ENCODE measurements around the gene GLT8D1. TPM values are rescaled to one million over a fixed set of nuclear protein-coding genes. Genes with fewer than 3 reads are reported as not detected.

GLT8D1 gene
- total and polyA plus RNA-seq, 4 experiments from 2014 or later: 49.7 to 68.8 (median 55.5) TPM

GRCh38 chr3:52697632-52697965 lies 8.0 kb downstream of the GLT8D1 start:
- Histone ChIP-seq H3K27ac (ENCODE audit: low read depth, low read length) (no peak overlapping the region), H3K27me3 (ENCODE audit: insufficient read depth, low read length) (no peaks in the 10 kb centered on the region), H3K4me3 (ENCODE audit: low read length in 2 of 2) (no peak overlapping the region), H3K4me1 (ENCODE audit: insufficient read depth, low read length) (no peaks in the 10 kb centered on the region), H3K36me3 (ENCODE audit: insufficient read depth, low read length) (peaks cover 55% of the 10 kb centered on the region), H3K9me3 (ENCODE audit: control insufficient read depth in 1 of 2, low read length in 2 of 2) (no peaks in the 10 kb centered on the region)
- intact Hi-C loops (cut with micrococcal nuclease): no loop called here
- H3K9me3 Mint-ChIP-seq: no peaks in the 10 kb centered on the region
- POLR2A ChIA-PET (ENCODE audit: partially characterized antibody): interaction anchor here (3.0 kb wide), 1 partner anchor 8 kb away, joined by 11 read pairs; the partner anchor contains the start of genes GLT8D1 and SPCS1
- peak overlapping the region in 5 of 7 donors; percentile 15 to 64 (median 63) for H3K27ac Mint-ChIP-seq
- H3K27me3 Mint-ChIP-seq: no peaks in the 10 kb centered on the region
- no peak overlapping the region for H3K4me3 Mint-ChIP-seq
- H3K36me3 Mint-ChIP-seq: peaks cover 26 to 58% of the 10 kb centered on the region in 2 donors
- CTCF ChIA-PET (ENCODE audit: partially characterized antibody): no interaction called here
- DNase-seq: no peak
- peaks cover 1 to 15% (median 6%) of the 10 kb centered on the region in 4 donors for H3K4me1 Mint-ChIP-seq

DNA sequence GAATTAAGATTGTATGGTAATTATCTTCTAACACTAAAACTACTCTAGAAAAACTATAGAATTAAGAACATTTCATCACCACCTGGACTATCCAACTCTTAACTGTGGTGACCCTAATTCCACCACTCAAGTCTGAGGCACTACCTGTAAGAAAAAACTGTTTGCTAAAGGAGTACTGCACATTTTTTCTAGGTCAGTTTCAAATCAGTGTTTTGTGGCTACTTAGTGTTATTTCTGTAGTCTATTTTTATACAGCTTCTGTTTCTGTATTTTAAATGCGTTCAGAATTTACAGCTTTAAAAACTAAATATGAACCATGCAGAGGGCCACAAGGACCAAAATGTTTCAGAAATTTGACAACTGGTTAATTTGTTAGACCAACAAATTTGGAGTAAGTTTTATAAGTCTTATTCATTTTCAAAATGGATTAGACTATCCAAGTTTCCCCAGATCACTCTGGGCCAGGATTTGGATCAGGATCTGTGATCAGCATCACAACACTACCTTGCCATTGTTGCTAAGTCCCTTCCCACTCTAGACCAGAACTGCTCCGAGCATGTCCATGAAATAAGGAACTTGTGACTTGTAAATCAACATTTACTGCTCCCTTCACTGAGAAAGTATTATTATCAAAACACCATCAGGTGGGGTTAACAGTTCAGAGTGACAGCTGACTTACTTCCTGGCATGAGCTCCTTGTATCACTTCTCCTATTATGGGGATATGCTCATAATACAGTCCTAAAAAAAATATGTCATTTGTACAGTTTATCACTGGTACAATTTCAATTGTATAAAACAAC lies 8.6 kb downstream of the GLT8D1 start:
- H3K4me1 Mint-ChIP-seq: peaks cover 1 to 15% (median 6%) of the 10 kb centered on the region in 4 donors
- no peak overlapping the region for H3K4me3 ChIP-seq (ENCODE audit: low read length in 2 of 2)
- H3K9me3 ChIP-seq (ENCODE audit: control insufficient read depth in 1 of 2, low read length in 2 of 2): no peaks in the 10 kb centered on the region
- CTCF ChIA-PET (ENCODE audit: partially characterized antibody): no interaction called here
- no peak overlapping the region for H3K4me3 Mint-ChIP-seq
- peaks cover 61% of the 10 kb centered on the region for H3K36me3 ChIP-seq (ENCODE audit: insufficient read depth, low read length)
- H3K4me1 ChIP-seq (ENCODE audit: insufficient read depth, low read length): no peaks in the 10 kb centered on the region
- H3K27me3 ChIP-seq (ENCODE audit: insufficient read depth, low read length): no peaks in the 10 kb centered on the region
- POLR2A ChIA-PET (ENCODE audit: partially characterized antibody): interaction anchor here (1.9 to 3.0 kb wide), 2 partner anchors 9 to 10 kb away, joined by 6 to 11 read pairs; partner anchors contain the start of genes GLT8D1, GNL3 and SPCS1
- peaks cover 27 to 62% of the 10 kb centered on the region in 2 donors for H3K36me3 Mint-ChIP-seq
- intact Hi-C loops (cut with micrococcal nuclease): no loop called here
- DNase-seq: no peak
- no peaks in the 10 kb centered on the region for H3K9me3 Mint-ChIP-seq
- peak overlapping the region in 5 of 7 donors; percentile 15 to 64 (median 63) for H3K27ac Mint-ChIP-seq
- H3K27ac ChIP-seq (ENCODE audit: low read depth, low read length): no peak overlapping the region
- H3K27me3 Mint-ChIP-seq: no peaks in the 10 kb centered on the region

DNA sequence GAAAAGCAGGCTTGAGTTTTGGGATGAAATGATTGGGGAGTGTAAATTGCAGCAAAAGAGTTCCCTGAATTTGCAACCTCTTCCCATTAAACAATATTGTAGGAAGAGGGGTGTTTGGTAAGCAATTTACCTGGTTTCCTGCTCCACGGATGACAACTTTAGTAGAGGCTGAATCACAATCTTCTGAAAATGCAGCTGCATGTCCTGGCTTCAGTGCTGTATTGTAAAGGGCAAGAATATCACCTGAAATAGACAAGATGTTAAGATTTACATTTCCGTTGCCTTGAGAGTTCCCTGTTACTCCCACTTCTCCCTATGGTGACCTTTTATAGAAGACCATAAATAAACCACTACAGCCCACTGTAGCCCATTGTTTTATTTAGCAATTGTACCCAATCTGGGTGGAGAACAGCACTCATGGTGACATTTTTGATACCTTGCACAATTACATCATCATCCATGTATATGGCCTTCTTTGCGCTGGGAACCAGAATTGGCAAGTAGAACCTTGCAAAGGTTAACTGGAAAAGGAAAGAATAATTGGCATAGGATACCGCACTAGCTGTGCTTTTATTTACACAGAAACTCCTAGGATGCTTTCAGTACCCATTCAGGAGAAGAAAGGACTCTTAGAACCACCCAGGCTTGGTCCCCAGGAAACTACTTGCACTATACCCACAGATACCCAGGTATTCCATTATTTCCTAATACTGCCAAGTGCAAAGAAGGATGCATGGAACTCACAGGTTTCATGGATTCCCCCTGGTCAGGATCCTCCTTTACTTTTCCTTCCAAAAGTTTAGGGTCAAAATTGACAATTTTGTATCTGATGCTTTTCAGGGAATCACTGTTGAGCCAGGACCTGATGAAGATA lies 9.6 kb downstream of the GLT8D1 start:
- peaks cover 68% of the 10 kb centered on the region for H3K36me3 ChIP-seq (ENCODE audit: insufficient read depth, low read length)
- no peaks in the 10 kb centered on the region for H3K9me3 ChIP-seq (ENCODE audit: control insufficient read depth in 1 of 2, low read length in 2 of 2)
- Mint-ChIP-seq H3K4me3 (no peak overlapping the region), H3K27ac (peak overlapping the region in 1 of 7 donors; percentile 65), H3K4me1 (peaks cover 1 to 15% (median 6%) of the 10 kb centered on the region in 4 donors), H3K27me3 (no peaks in the 10 kb centered on the region), H3K36me3 (peaks cover 32 to 70% of the 10 kb centered on the region in 2 donors), H3K9me3 (no peaks in the 10 kb centered on the region)
- intact Hi-C loops (cut with micrococcal nuclease): no loop called here
- H3K4me3 ChIP-seq (ENCODE audit: low read length in 2 of 2): no peak overlapping the region
- no peaks in the 10 kb centered on the region for H3K27me3 ChIP-seq (ENCODE audit: insufficient read depth, low read length)
- H3K27ac ChIP-seq (ENCODE audit: low read depth, low read length): no peak overlapping the region
- CTCF ChIA-PET (ENCODE audit: partially characterized antibody): no interaction called here
- POLR2A ChIA-PET (ENCODE audit: partially characterized antibody): interaction anchor here (1.9 to 3.0 kb wide), 2 partner anchors 9 to 10 kb away, joined by 6 to 11 read pairs; partner anchors contain the start of genes GLT8D1, GNL3 and SPCS1
- DNase-seq: no peak
- H3K4me1 ChIP-seq (ENCODE audit: insufficient read depth, low read length): no peaks in the 10 kb centered on the region

DNA sequence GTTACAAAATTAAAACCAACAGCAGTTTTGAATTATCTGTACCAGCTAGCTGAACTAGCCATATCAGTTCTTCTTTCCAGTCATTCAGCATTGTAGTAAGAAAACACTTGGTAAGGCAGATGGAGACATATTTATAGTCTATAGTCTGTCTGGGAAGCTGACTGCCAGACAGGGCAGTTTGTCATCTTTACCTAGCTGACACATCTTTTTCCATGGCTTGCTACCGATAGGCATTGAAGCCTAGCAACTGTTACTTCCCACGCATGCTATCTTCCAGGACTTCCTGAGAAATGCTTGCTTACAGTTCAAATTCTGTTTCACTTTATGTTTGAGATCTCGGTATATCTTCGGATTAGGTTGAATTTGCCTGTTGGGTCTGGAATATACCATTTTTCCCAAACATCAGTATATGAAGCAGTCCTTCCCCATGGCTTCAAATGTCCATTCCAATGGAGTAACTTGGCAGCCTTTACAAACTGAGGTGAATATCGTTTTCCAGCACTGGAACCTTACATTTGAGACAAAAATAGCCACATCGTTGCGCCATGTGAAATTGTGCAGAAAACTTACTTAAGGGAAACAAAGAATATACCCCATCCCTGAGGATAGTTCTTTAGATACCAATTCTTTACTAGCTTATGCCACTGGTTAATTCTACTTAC lies 10.9 kb downstream of the GLT8D1 start:
- Histone ChIP-seq H3K27me3 (ENCODE audit: insufficient read depth, low read length) (no peaks in the 10 kb centered on the region), H3K4me3 (ENCODE audit: low read length in 2 of 2) (no peak overlapping the region), H3K4me1 (ENCODE audit: insufficient read depth, low read length) (no peaks in the 10 kb centered on the region), H3K36me3 (ENCODE audit: insufficient read depth, low read length) (peaks cover 75% of the 10 kb centered on the region), H3K27ac (ENCODE audit: low read depth, low read length) (no peak overlapping the region), H3K9me3 (ENCODE audit: control insufficient read depth in 1 of 2, low read length in 2 of 2) (no peaks in the 10 kb centered on the region)
- peaks cover 2 to 11% (median 7%) of the 10 kb centered on the region in 4 donors for H3K4me1 Mint-ChIP-seq
- ChIA-PET POLR2A (ENCODE audit: partially characterized antibody) (interaction anchor here (3.0 kb wide), 1 partner anchor 11 kb away, joined by 11 read pairs; the partner anchor contains the start of genes GLT8D1 and SPCS1), CTCF (ENCODE audit: partially characterized antibody) (no interaction called here)
- peaks cover 43 to 79% of the 10 kb centered on the region in 2 donors for H3K36me3 Mint-ChIP-seq
- H3K9me3 Mint-ChIP-seq: no peaks in the 10 kb centered on the region
- H3K27me3 Mint-ChIP-seq: no peaks in the 10 kb centered on the region
- peak overlapping the region in 1 of 7 donors; percentile 73 for H3K27ac Mint-ChIP-seq
- no peak for DNase-seq
- intact Hi-C loops (cut with micrococcal nuclease): no loop called here
- no peak overlapping the region for H3K4me3 Mint-ChIP-seq

DNA sequence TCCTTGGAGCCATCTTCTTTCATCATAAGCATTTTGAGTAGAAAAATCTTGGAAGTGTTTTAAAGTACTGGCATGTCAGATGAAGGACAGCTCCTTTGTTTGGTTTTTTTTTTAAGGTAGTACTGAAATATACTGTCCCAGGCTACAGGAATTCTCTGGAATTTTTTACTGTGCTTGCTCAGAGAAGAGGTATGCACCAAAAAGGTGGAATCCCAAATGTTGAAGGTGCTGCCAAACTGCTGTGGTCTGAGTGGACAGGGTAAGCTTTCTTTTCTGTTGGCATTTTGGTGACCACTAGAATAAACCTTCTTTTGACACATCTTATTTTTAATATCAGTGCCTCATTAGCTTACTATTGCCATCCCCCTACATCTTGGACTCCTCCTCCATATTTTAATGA lies 12.5 kb downstream of the GLT8D1 start:
- no peaks in the 10 kb centered on the region for H3K4me1 ChIP-seq (ENCODE audit: insufficient read depth, low read length)
- no peak for DNase-seq
- Mint-ChIP-seq H3K4me3 (no peak overlapping the region), H3K27ac (peak overlapping the region in 4 of 7 donors; percentile 18 to 71 (median 55)), H3K4me1 (peaks cover 2 to 19% (median 10%) of the 10 kb centered on the region in 4 donors), H3K27me3 (no peaks in the 10 kb centered on the region), H3K36me3 (peaks cover 58 to 90% of the 10 kb centered on the region in 2 donors), H3K9me3 (no peaks in the 10 kb centered on the region)
- CTCF ChIA-PET (ENCODE audit: partially characterized antibody): interaction anchor here (0.9 kb wide), 1 partner anchor 32 kb away, joined by 3 read pairs; no protein-coding TSS in a partner anchor
- peaks cover 91% of the 10 kb centered on the region for H3K36me3 ChIP-seq (ENCODE audit: insufficient read depth, low read length)
- no peaks in the 10 kb centered on the region for H3K9me3 ChIP-seq (ENCODE audit: control insufficient read depth in 1 of 2, low read length in 2 of 2)
- intact Hi-C loops (cut with micrococcal nuclease): no loop called here
- H3K27me3 ChIP-seq (ENCODE audit: insufficient read depth, low read length): no peaks in the 10 kb centered on the region
- POLR2A ChIA-PET (ENCODE audit: partially characterized antibody): interaction anchor here (1.4 kb wide), 1 partner anchor 13 kb away, joined by 13 read pairs; the partner anchor contains the start of genes GLT8D1 and SPCS1
- H3K27ac ChIP-seq (ENCODE audit: low read depth, low read length): no peak overlapping the region
- no peak overlapping the region for H3K4me3 ChIP-seq (ENCODE audit: low read length in 2 of 2)

GRCh38 chr3:52690560-52690959 lies 15.0 kb downstream of the GLT8D1 start:
- Histone ChIP-seq H3K36me3 (ENCODE audit: insufficient read depth, low read length) (peaks cover 76% of the 10 kb centered on the region), H3K4me1 (ENCODE audit: insufficient read depth, low read length) (peaks cover 18% of the 10 kb centered on the region), H3K4me3 (ENCODE audit: low read length in 2 of 2) (no peak overlapping the region), H3K27me3 (ENCODE audit: insufficient read depth, low read length) (no peaks in the 10 kb centered on the region), H3K9me3 (ENCODE audit: control insufficient read depth in 1 of 2, low read length in 2 of 2) (no peaks in the 10 kb centered on the region), H3K27ac (ENCODE audit: low read depth, low read length) (no peak overlapping the region)
- ChIA-PET POLR2A (ENCODE audit: partially characterized antibody) (interaction anchor here (0.5 to 4.3 kb wide), 3 partner anchors 14 to 36 kb away, joined by 3 to 24 read pairs (median 4); partner anchors contain the start of genes GLT8D1 and SPCS1), CTCF (ENCODE audit: partially characterized antibody) (no interaction called here)
- Mint-ChIP-seq H3K27me3 (no peaks in the 10 kb centered on the region), H3K36me3 (peaks cover 50 to 90% of the 10 kb centered on the region in 2 donors), H3K9me3 (no peaks in the 10 kb centered on the region), H3K4me3 (no peak overlapping the region), H3K27ac (peak overlapping the region in 5 of 7 donors; percentile 2 to 95 (median 48)), H3K4me1 (peaks cover 12 to 29% (median 23%) of the 10 kb centered on the region in 4 donors)
- intact Hi-C loops (cut with micrococcal nuclease): no loop called here
- no peak for DNase-seq
